ENCODE data around the gene GET4. TPM values are rescaled to one million over a fixed set of nuclear protein-coding genes. Genes with fewer than 3 reads are reported as not detected.

GET4 gene
- total and polyA plus RNA-seq, 2 of the 8 experiments (the other 6 are each of a cell fraction or from before 2014, with no cell fraction given) = 56.7 to 74.1 TPM

GRCh38 chr7:831596-832166, 44.7 kb upstream of the GET4 start:
- peaks cover under 1 to 16% (median 5%) of the 10 kb centered on the region in 4 experiments for H3K4me1 ChIP-seq (replicated peaks in 1 of 4; ENCODE audit: control insufficient read depth in 3 of 4, insufficient read depth in 4 of 4, low read length in 3 of 4)
- no peak overlapping the region for H4K91ac ChIP-seq (replicated peaks; ENCODE audit: insufficient read length, low read length)
- H3K23me2 ChIP-seq (ENCODE audit: low read depth, low read length) = no peaks in the 10 kb centered on the region
- no peak overlapping the region for H3K23ac ChIP-seq (ENCODE audit: insufficient read length)
- TF ChIP-seq JUND (IDR thresholded peaks at IDR 0.05; ENCODE audit: low read length) (peak; percentile 35; the same call in 1 of the 2 replicates), FOSL1 (IDR thresholded peaks at IDR 0.05; ENCODE audit: insufficient read depth, low read depth, low read length) (no peak), SRF (IDR thresholded peaks at IDR 0.05; ENCODE audit: low read depth, low read length) (no peak), RAD21 (IDR thresholded peaks at IDR 0.05 in 1 of 2, conservative IDR thresholded peaks at IDR 0.05 in 1 of 2; ENCODE audit: low read depth in 2 of 2, low read length in 2 of 2) (no peak), USF2 (IDR thresholded peaks at IDR 0.05; ENCODE audit: low read length) (no peak), SIN3A (conservative IDR thresholded peaks at IDR 0.05 in 1 of 2, IDR thresholded peaks at IDR 0.05 in 1 of 2; ENCODE audit: low read depth in 1 of 2, low read length in 2 of 2) (no peak)
- TF ChIP-seq, protein P1, sequence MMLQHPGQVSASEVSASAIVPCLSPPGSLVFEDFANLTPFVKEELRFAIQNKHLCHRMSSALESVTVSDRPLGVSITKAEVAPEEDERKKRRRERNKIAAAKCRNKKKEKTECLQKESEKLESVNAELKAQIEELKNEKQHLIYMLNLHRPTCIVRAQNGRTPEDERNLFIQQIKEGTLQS (IDR thresholded peaks at IDR 0.05; ENCODE audit: insufficient read depth, low read depth, low read length) = no peak
- CTCF ChIA-PET (ENCODE audit: partially characterized antibody) = interaction anchor here (0.8 to 2.2 kb wide), 6 partner anchors 10 to 45 kb away, joined by 3 to 7 read pairs (median 4); no protein-coding TSS in a partner anchor
- no peaks in the 10 kb centered on the region for H3K27me3 ChIP-seq (replicated peaks in 1 of 4; ENCODE audit: control insufficient read depth in 3 of 4, extremely low read depth in 1 of 4, insufficient read depth in 3 of 4, low read length in 3 of 4)
- no peak overlapping the region for H2BK120ac ChIP-seq (replicated peaks; ENCODE audit: low read depth, low read length)
- peak overlapping the region in 1 of 4 experiments; percentile 3; a peak in 1 of 8 replicates for H3K4me3 ChIP-seq (ENCODE audit: extremely low read depth in 1 of 4, insufficient read depth in 2 of 4, low read depth in 3 of 4, low read length in 4 of 4)
- H3K79me2 ChIP-seq (ENCODE audit: control insufficient read depth in 1 of 2, insufficient read depth in 2 of 2, low read length in 2 of 2) = peaks cover 33 to 96% of the 10 kb centered on the region in 2 experiments
- DNase-seq (ENCODE audit: low read depth in 1 of 2, low spot score in 2 of 2) (no peak), FAIRE-seq (no peak)
- no peak overlapping the region for H2AK5ac ChIP-seq (ENCODE audit: low read depth, low read length)
- H4K20me1 ChIP-seq (replicated peaks in 1 of 2; ENCODE audit: control insufficient read depth in 1 of 2, insufficient read depth in 2 of 2, low read length in 2 of 2) = peaks cover 32 to 40% of the 10 kb centered on the region in 2 experiments
- 68% methylated on average over 7 of the region's 7 CpGs; no CpG with 5 or more reads in 1 of the 2 experiments for WGBS, 2 experiments (ENCODE audit: extremely low coverage in 1 of 2, insufficient coverage in 1 of 2, insufficient read length in 1 of 2, insufficient replicate concordance in 2 of 2, low coverage in 1 of 2, low lambda C conversion rate in 2 of 2, missing lambda C conversion rate in 1 of 2)
- H4K5ac ChIP-seq (ENCODE audit: insufficient read length, low read depth, low read length) = no peak overlapping the region
- H3K9ac ChIP-seq (replicated peaks in 1 of 4; ENCODE audit: extremely low read depth in 1 of 4, low read depth in 3 of 4, low read length in 3 of 4) = no peak overlapping the region
- H4K8ac ChIP-seq (ENCODE audit: extremely low read depth, insufficient read depth, low read length) = no peak overlapping the region
- H3K14ac ChIP-seq (ENCODE audit: insufficient read length) = no peak overlapping the region
- H3K4me2 ChIP-seq (ENCODE audit: insufficient read depth in 1 of 2, low read depth in 2 of 2, low read length in 2 of 2) = peak overlapping the region; percentile 20 to 48; a peak in 2 of 4 replicates
- no peak overlapping the region for H2AFZ ChIP-seq (ENCODE audit: low read length)
- no peak overlapping the region for H3K4ac ChIP-seq (replicated peaks; ENCODE audit: insufficient read length, low read depth, low read length)
- POLR2A ChIA-PET (ENCODE audit: partially characterized antibody) = interaction anchor here (1.1 to 2.0 kb wide), 4 partner anchors 9 to 45 kb away, joined by 3 to 8 read pairs (median 4); no protein-coding TSS in a partner anchor
- H3K79me1 ChIP-seq (ENCODE audit: low read depth, low read length) = peaks cover 14% of the 10 kb centered on the region
- H2BK12ac ChIP-seq (ENCODE audit: low read depth, low read length) = no peak overlapping the region
- H3K9me3 ChIP-seq (ENCODE audit: insufficient read depth in 2 of 2, low read depth in 1 of 2, low read length in 1 of 2) = no peaks in the 10 kb centered on the region
- no peak overlapping the region for H2BK20ac ChIP-seq (ENCODE audit: low read length)
- H3K36me3 ChIP-seq (ENCODE audit: control insufficient read depth in 2 of 4, insufficient read depth in 4 of 4, low read length in 3 of 4) = no peaks in the 10 kb centered on the region; a peak in 1 of 8 replicates
- H2BK5ac ChIP-seq (ENCODE audit: low read depth, low read length) = peak overlapping the region; percentile 61; the same call in 1 of the 2 replicates
- no peak overlapping the region for H3K27ac ChIP-seq (ENCODE audit: low read depth, low read length)
- no peak overlapping the region for H3K56ac ChIP-seq (replicated peaks; ENCODE audit: insufficient read length, low read depth, low read length)
- H3K18ac ChIP-seq (ENCODE audit: extremely low read depth, low read length) = no peak overlapping the region; the same call in 1 of the 2 replicates
- H2BK15ac ChIP-seq (ENCODE audit: low read length) = no peak overlapping the region

Measured in H1 (cell line).